Measurements from ENCODE around the gene MCOLN1.

MCOLN1 gene

DNA sequence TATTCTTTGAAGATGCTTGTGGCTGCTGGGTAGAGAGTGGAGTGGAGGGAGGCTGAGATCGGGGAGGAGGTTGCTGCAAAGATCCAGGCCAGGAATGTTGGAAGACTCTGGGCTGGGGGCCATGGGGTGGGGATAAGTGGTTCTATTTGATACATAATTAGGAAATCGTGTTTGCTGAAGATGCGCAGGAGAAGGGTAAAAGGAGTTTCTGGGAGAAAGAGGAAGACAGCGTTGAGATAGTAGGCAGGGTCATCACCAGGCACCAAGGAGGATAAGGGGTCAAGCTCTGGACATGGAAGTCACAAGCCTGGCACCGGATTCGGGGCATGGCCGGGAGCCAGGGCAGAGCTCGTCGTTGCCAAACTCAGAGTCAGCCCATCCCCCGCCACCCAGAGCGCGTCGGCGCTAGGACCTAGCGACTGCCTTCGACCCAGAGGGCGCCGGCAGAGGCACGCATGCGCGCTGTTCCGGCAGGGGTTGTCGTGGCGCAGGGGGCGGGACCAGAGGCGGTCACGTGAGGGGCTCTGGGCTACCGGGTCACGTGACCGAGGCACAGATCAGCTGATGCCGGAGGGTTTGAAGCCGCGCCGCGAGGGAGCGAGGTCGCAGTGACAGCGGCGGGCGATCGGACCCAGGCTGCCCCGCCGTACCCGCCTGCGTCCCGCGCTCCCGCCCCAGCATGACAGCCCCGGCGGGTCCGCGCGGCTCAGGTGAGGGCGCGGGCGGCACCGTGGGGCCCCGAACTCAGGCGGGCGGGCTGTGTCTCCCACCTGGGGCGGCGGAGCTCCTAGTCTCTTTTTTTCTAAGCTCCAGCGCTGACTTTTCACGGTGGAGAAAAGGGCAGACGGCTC is at the start of gene MCOLN1:
MCOLN1 (plus strand) TSS at position 553 of the 851 bp plus-strand sequence; CDS start at position 680, 127 bp downstream.
- DNase-seq, result peak; percentile 77 to 99 (median 94)

DNA sequence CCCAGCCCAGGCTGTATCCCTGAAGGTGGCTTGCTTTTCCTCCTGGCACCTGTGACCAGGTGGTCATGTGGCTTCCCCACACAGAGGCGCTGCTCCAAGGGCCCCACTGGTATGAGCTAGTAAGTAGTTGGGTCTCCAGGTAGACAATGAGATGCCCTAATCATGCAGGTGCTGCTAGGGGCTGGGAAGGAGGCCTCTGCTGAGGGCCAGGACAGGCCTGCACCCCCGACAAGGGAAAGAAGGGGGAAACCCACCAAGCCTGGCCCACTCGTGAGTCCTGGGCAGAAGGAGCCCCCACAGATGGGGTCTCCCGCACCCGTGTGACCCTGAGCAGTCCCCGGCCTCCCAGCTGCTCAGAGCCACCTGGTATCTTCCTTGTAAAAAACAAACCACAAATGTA is 46.8 kb upstream of the MCOLN1 start:
- DNase-seq, result no peak

DNA sequence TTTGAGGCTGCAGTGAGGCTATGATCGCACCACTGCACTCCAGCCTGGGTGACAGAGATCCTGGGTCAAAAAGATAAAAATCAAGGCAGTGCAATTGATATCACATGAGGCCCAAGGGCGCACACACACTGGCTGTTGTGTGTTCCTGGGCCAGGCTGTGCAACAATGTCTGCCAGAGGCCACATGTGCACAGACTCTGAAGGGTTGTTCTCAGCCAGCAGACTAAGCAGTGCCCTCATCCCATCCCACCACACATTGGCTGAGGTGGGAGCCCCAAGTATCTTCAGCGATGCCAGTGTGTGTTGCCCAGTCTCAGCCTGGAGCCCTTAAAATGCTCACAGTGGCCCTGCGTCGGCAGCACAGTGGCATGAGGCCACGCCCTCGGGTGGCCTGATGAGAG is 46.2 kb upstream of the MCOLN1 start:
- DNase-seq, result no peak

DNA sequence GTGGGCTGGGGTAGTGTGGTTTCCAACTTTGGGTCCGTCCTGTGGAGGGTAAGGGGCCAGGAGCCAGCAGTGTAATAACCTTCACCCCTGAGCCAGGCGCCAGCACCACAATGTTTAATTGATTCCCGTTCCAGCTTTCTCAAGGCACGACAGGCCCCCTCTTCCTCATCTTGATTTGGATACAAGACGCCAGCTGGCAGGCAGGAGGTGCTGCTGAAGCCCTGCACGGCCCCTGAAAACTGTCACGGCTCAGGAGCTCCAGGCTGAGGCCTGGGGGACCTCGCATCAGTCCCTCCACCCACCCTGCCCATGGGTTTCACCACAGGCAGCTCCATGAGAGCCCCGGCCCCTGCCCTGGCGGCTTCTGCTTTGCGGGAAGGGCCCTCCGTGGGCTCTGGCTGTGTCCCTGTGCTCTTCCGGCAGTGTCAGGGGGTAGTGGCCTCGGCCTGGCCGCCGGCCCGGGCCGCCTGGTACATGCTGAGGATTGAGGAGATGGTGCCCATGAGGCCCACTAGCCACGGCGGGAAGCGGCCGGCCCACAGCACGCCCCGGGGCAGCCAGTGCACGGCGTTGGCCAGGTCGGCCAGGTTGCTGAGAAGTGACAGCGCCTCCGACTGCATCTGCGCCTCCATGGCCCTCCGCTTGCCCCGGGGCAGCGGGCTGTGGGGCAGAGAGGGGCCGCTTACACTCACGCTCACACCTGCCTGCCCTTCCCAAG is 45.5 kb upstream of the MCOLN1 start:
- DNase-seq, result no peak

DNA sequence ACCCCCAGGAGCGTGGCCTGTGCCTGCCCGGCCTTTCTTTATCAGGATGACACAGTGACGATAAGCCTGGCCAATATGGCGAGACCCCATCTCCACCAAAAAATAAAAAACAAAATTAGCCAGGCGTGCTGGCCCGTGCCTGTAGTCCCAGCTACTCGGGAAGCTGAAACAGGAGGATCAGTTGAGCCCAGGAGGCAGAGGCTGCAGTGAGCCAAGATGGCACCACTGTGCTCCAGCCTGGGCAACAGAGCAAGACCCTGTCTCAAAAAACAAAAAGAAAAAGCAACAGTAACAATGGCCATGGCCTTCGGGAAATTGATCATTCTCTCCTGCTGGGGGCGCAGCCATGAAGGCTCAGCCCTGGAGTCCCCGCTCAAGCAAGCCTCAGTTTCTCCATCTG is 44.7 kb upstream of the MCOLN1 start:
- DNase-seq, result no peak

DNA sequence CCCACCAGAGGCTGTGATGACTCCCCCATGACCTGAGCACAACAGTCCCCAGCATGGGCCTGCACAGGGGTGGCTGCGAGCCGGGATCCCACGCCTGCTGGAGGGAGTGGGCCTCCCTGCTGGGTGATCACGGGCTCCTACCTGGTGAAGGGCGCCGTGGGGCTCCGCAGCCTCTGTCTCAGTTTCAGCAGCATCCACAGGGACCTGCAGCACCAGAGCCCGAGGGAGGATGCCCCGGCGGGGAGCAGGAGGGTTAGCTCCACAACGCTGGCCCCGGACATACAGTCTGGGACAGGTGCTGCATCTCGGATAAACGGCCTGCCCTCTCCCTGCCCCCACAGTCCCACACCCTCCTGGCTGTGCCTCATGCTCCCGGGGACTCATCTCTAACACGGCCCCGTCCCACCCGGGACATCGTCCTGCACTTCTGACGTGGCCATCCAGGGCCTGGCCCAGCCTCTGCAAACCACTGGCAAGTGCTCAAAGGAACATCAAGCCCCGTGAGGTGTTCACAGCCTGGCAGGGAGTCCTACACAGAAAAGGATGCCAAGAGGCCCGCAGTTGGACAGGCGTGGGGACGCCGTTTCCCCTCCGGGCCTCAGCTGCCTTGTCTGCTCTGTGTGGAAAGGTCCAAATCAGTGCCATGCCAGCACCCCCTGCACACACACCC is 44.1 kb upstream of the MCOLN1 start:
- DNase-seq, result no peak

DNA sequence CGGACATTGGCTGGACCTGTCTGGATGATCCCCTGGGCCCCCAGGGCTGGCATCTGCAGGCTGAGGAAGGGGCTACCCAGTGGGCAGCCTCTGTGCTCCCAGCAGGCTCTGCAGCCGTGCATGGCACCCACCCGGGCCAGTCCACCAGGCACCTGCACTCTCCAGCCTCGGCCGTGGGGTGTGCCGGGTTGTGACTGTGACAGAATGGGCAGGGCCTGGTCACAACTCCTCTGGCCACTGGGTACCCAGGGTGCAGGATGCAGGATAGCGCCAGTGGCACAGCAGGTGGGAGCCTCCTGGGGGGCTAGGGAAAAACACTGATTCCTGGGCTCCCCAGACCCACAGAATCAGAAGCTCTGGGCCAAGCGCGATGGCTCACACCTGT is 43.6 kb upstream of the MCOLN1 start:
- DNase-seq, result no peak

DNA sequence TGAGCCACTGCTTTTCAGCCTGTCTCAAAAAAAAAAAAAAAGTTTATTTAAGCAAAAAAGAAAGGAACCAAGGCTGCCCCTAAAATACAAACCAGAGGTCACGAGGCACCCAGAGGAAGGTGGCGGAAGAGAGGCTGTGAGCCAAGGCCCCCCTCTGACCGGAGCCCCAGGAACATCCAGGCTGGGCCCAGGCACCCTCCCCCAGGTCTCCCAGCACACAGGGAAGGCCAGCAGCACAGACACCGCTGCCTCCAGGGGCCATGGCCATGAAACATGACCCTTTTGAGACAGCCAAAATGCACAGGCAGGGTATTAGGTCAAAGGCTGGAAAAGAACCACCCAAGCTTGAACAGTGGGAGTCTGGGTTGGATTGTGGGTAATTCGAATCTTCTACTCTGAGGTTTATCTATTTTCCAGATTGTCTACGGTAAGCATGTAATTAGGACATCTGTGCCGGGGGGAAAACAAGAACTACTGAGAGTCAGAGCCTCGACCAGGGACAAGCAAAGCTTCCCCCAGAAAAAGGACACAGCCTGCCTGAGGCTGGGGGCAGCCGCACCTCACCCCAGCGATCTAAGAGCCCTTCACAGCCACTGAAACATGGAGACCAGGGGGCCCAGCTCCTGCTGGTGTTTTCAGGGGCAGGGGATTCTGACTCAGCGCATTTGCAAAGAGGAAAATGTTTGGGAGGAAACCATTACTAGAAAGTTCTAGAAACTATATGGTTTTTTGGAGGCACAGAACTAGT is 42.0 kb upstream of the MCOLN1 start:
- peak in 6 of 56 donors; percentile 10 to 34 (median 14) for DNase-seq

DNA sequence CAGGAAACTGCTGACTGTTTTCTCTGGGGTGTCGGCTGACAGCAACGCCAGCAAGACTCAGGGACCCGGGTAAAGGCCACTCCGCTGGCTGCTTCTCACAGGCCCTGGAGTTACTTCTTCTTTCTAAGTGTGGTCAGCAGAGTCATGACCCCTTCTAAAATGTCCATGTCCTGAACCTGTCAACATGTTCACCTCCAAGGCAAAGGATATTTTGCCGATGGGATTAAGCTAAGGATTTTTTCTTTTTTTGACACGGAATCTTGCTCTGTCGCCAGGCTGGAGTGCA is 41.5 kb upstream of the MCOLN1 start:
- DNase-seq, result peak in 1 of 56 donors; percentile 24

DNA sequence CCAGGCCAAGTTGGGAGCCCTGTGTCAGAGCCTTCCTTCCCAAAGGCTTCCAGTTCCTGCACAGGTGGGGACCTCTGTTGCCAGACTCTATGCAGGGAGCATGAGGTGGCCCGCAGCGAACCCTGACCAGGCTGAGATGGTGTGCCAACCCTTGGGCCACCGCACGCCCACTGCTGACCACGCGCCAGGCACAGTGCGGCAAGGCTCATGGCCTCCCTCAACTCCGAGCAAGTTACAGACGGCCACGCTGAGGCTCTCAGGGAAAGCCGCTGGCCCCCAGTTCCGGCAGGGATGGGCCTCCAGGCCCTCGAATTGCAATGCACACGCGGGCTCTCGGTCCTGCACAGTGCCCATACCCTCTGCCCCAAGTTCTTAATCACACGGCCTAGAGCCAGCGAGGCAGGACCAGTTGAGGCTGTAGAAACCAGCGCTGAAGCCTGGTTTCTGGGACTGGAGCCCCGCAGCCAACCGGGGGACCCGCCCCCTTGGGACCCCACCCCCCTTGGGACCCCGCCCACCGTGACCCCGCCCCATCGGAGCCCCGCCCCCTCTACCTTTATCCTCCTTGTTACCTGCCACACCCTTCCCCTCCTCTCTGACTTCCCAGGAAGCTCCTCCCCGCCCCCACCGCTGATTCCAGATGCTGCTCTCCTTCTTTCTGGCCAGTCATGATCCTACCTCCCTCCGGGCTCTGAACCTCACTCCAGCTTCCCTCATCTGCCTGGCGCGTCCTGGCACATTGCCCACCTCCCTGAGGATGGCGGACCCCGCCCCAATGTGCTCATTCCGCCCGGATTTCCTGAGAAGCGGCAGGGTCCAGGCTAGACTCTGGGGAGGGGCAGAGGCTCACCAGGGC is 39.6 kb upstream of the MCOLN1 start:
- peak in 2 of 56 donors; percentile 7 to 50 for DNase-seq

DNA sequence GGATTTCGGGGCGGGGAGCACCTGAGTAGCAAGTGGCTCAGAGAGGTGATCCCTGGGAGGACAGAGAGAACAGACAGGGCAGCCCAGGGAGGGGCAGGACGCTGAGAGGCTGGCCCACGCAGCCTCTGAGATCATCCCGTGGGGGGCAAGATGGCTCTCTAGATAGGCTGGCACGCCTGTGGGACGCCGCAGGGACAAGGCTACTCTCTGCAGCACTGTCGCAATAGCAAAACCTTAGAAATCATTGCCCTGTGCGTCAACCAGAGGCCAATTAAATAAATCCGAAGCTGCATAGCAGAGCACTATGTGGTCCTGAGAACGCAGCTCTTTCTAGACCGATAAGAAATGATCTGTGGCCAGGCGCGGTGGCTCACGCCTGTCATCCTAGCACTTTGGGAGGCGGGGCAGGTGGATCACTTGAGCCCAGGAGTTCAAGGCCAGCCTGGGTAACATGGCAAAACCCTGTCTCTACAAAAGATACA is 38.7 kb upstream of the MCOLN1 start:
- DNase-seq, result no peak

DNA sequence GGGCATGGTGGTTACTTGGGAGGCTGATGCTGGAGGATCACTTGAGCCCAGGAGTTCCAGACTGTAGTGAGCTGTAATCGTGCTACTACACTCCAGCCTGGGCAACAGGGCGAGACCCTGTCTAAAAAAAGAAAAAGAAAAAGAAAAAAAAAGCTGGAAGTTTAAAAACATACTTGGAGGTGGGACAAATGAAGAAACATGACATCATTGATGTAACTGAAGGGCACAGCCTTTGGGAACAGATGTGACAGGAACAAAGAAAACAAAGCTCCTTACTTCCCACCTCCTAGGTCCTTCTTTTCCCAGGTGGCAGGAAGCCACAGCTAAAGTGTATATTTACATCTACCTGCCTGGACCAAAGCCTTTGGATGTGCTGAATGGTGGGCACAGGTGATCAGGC is 35.5 kb upstream of the MCOLN1 start:
- DNase-seq, result no peak

DNA sequence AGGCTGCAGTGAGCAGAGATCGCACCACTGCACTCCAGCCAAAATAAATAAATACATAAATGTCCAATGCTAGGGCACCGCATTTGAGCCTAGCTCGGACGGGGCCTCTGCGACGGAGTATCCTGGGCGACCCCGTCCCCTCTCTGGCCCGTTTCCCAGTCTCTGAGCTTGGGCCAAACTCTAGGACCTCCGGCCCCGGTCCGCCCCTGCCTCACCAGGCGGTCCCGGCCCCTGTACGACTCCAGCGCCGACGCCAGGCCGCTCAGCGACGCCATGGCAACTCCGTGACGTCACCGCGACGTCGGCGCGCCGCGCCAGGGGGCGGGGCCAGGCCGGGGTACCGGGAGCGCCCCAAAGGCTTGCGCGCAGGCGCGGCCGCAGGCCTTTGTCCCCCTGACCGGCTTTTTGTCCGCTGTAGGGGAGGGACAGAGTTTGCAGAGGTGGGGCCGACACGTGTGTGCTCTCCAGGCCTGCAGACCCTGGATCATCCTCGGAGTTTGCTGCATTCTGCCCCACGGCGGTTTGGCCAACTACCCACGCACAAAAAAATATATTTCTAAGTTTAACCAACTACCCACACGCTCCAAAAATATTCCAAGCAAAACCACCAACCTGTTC is 33.6 kb upstream of the MCOLN1 start, which contains the start of gene PEX11G:
PEX11G (minus strand) TSS at position 300 of the 618 bp plus-strand sequence; CDS start at position 275, 25 bp downstream.
- DNase-seq, result peak; percentile 24 to 94 (median 79)

DNA sequence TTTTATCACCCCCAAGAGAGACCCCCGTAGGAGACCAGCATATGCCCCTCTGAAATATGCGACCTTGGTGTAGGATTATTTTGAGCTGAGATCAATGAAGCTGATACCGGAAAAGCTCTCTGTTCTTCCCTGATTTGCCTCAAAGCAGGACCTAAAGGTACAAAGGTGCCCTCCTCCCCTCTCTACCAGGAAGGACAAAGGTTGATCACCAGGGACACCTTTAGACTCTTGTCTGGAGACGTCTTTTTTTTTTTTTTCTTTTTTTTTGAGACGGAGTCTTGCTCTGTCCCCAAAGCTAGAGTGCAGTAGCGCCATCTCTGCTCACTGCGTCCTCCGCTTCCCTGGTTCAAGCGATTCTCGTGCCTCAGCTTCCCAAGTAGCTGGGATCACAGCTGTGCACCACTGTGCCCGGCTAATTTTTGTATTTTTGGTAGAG is 32.8 kb upstream of the MCOLN1 start:
- DNase-seq, result no peak

DNA sequence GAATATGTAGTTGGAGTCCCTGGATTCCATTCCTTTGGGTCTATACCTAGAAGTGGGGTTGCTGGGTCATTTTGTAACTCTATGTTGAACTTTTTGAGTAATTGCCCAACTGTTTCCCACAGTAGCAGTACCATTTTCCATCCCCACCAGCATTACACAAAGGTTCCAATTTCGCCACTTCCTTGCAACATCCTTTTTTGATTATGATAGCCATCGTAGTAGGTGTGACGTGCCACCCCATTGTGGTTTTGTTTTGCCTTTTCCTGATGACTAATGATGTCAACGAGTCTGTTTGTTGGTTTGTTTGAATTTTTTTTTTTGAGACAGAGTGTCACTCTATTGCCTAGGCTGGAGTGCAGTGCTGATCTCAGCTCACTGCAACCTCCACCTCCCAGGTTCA is 30.3 kb upstream of the MCOLN1 start:
- DNase-seq, result no peak

DNA sequence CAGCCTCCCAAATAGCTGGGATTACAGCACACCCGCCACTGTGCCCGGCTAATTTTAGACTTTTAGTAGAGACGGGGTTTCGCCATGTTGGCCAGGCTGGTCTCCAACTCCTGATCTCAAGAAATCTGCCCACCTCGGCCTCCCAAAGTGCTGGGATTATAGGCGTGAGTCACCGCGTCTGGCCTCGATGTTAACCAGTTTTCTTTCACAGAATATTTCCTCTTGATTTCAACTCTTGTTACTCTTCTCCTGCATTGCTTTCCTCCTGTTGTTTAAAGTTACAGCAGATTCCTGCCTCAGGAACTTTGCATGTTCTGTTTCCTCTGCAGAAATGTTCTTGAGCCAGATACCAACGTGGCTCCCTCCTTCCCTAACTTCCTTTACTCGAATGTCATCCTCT is 29.9 kb upstream of the MCOLN1 start:
- no peak for DNase-seq

DNA sequence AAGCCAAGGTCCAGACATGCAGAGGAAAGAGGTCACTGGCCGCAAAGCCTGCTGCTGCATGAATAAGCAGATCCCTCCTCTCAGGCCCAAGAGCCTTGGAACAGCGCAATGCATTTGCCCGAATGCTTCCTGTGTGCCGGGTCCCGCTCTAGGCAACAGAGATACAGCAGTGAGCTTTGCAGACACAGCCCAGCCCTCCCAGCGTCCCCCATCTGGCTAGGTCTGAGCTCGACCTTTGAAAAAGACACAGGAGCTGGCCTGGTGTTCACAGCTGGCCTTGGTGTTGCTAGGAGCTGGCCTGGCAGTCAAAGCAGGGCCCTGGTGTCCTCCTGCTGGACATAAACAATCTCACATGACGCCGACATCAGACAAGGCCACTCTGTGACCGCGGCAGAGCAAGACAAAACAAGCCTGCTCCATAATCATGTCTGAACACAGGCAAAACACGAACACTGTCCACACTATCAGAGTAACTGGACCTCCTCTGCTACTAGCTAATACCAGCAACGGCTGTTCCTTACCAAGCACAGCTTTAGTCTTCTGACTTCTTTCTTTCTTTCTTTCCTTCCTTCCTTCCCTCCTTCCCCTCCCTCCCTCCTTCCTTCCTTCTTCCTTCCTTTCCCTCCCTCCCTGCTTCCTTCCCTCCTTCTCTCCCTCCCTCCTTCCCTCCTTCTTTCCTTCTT is 27.9 kb upstream of the MCOLN1 start:
- DNase-seq, result peak in 55 of 56 donors; percentile 23 to 94 (median 76)

DNA sequence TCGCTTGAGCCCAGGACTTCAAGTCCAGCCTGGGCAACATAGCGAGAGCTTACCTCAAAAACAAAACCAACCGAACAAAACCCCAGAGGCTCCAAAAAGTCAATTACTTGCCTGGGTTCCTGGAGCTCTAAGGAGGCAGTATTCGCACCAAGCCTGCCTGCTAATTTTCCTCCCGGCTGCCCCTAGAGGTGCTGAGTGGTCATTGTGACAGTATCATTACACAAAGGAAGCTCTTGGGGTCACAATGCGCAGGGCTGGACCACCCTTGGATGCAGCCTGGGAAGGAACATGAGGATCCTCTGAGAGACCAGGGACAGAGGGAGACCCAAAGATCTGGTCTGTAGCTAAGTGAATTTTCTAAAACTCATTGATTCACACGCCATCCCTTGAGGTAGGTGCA is 25.1 kb upstream of the MCOLN1 start:
- DNase-seq, result peak in 5 of 56 donors; percentile 21 to 37 (median 23)

DNA sequence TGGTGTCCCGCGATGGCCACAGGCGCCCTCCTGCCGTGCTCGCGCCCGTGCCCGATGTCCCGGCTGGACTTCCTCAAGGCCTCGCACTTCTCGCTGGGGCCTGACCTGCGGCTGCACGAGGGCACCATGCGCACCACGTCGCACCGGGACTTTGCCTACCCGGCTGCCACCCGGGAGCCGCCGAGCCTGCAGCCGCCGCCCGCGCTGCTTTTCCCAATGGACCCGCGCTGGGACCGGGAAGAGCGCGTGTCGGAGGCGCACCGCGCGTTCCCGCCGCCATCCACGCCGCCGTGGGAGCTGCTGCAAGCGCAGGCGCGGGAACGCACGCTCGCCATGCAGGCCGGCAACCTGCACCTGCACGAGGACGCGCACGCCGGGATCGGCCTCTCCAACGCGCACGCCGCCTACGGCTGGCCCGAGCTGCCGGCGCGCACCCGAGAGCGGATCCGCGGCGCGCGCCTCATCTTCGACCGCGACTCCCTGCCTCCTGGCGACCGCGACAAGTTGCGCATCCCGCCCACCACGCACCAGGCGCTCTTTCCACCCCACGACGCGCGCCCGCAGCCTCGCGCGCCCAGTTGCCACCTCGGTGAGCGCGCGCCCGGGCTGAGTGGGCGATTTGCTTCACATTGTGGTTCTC is 21.5 kb upstream of the MCOLN1 start:
- peak in 53 of 56 donors; percentile 17 to 90 (median 66) for DNase-seq

Data from amygdala (tissue), 56 donors.